Activated T-helper 1 cell treated with Interleukin-2 at 50 U/mL for 16 hours (primary cell): ENCODE data around the gene PISD.

Experiments used
- DNase-seq: peaks from one replicate; pipeline ENCODE4 v3.0.0-alpha.2; 2020; ENCODE audit warnings: low read depth

PISD gene

GRCh38 chr22:31572939-31573338 lies 89.1 kb downstream of the PISD start:
- DNase-seq: no peak

- no peak for DNase-seq
These were observed 92.9 kb downstream of the PISD start for GRCh38 chr22:31569126-31569525.
